ENCODE data around the gene PAX2. TPM values are rescaled to one million over a fixed set of nuclear protein-coding genes. Genes with fewer than 3 reads are reported as not detected.

The PAX2 gene
- total RNA-seq, 4 donors from 2014 or later: not detected

GRCh38 chr10:100775386-100775785 is 30.0 kb downstream of the PAX2 start:
- no peak overlapping the region for H3K4me3 ChIP-seq (ENCODE audit: low read depth, poor library complexity, severe bottlenecking)
- WGBS, 2 donors: 31% methylated on average over 5 of the region's 5 CpGs
- TF ChIP-seq POLR2A (IDR thresholded peaks at IDR 0.05) (no peak), CTCF (IDR thresholded peaks at IDR 0.05) (no peak)
- intact Hi-C loops (cut with DNase I; ENCODE audit: low total_unique reads): no loop called here
- DNase-seq (ENCODE audit: low spot score in 2 of 2): no peak

GRCh38 chr10:100775871-100776270 is 30.5 kb downstream of the PAX2 start:
- 71 to 72% methylated on average over 4 of the region's 4 CpGs for WGBS, 2 donors
- intact Hi-C loops (cut with DNase I; ENCODE audit: low total_unique reads): no loop called here
- DNase-seq (ENCODE audit: low spot score in 2 of 2): no peak
- TF ChIP-seq CTCF (IDR thresholded peaks at IDR 0.05): no peak
- no peak for TF ChIP-seq POLR2A (IDR thresholded peaks at IDR 0.05)
- no peak overlapping the region for H3K4me3 ChIP-seq (ENCODE audit: low read depth, poor library complexity, severe bottlenecking)

- intact Hi-C loops (cut with DNase I; ENCODE audit: low total_unique reads): no loop called here
- DNase-seq (ENCODE audit: low spot score in 2 of 2): no peak
- WGBS, 2 donors: 95 to 100% methylated on average over 1 of the region's 1 CpG
- no peak overlapping the region for H3K4me3 ChIP-seq (ENCODE audit: low read depth, poor library complexity, severe bottlenecking)
- TF ChIP-seq CTCF (IDR thresholded peaks at IDR 0.05): no peak
- TF ChIP-seq POLR2A (IDR thresholded peaks at IDR 0.05): no peak
These were observed 31.3 kb downstream of the PAX2 start for GRCh38 chr10:100776671-100777070.

- DNase-seq (ENCODE audit: low spot score in 2 of 2): no peak
- no peak for TF ChIP-seq CTCF (IDR thresholded peaks at IDR 0.05)
- no peak for TF ChIP-seq POLR2A (IDR thresholded peaks at IDR 0.05)
- no peak overlapping the region for H3K4me3 ChIP-seq (ENCODE audit: low read depth, poor library complexity, severe bottlenecking)
- 80 to 88% methylated on average over 9 of the region's 9 CpGs for WGBS, 2 donors
- intact Hi-C loops (cut with DNase I; ENCODE audit: low total_unique reads): no loop called here
These were observed 33.9 kb downstream of the PAX2 start for GRCh38 chr10:100779329-100779728.

- 75 to 79% methylated on average over 2 of the region's 2 CpGs for WGBS, 2 donors
- TF ChIP-seq CTCF (IDR thresholded peaks at IDR 0.05) (no peak), POLR2A (IDR thresholded peaks at IDR 0.05) (no peak)
- H3K4me3 ChIP-seq (ENCODE audit: low read depth, poor library complexity, severe bottlenecking): no peak overlapping the region
- DNase-seq (ENCODE audit: low spot score in 2 of 2): no peak
- intact Hi-C loops (cut with DNase I; ENCODE audit: low total_unique reads): no loop called here
These were observed 34.9 kb downstream of the PAX2 start for GRCh38 chr10:100780324-100780723.

- TF ChIP-seq CTCF (IDR thresholded peaks at IDR 0.05) (no peak), POLR2A (IDR thresholded peaks at IDR 0.05) (no peak)
- H3K4me3 ChIP-seq (ENCODE audit: low read depth, poor library complexity, severe bottlenecking): no peak overlapping the region
- no peak for DNase-seq (ENCODE audit: low spot score in 2 of 2)
- 67 to 69% methylated on average over 11 of the region's 11 CpGs for WGBS, 2 donors
- intact Hi-C loops (cut with DNase I; ENCODE audit: low total_unique reads): no loop called here
These were observed 35.8 kb downstream of the PAX2 start for GRCh38 chr10:100781145-100781665.
